Smooth muscle cell (in vitro differentiated cells): ENCODE data around the gene FANCD2. TPM values are rescaled to one million over a fixed set of nuclear protein-coding genes. Genes with fewer than 3 reads are reported as not detected.

ENCODE experiments used
- DNase-seq: peaks from one replicate; lab custom pipeline; 2025; ENCODE audit not compliant: unreplicated experiment; lab: John Stamatoyannopoulos, UW
- H2AFZ ChIP-seq: fragments of 200-600 bp; sonication (generic); 2 replicates; pipeline ENCODE4 v1.6.0; 2016; ENCODE audit warnings: antibody characterized with exemption, low read depth, mild to moderate bottlenecking
- H3F3A ChIP-seq: fragments of 200-600 bp; sonication (generic); 2 replicates; pipeline ENCODE4 v1.6.0; 2017; ENCODE audit warnings: antibody characterized with exemption, low read depth
- H3K27ac ChIP-seq: fragments of 200-600 bp; sonication (generic); 2 replicates; pipeline ENCODE4 v1.5.1; 2016; ENCODE audit warnings: low read depth, mild to moderate bottlenecking
- H3K27me3 ChIP-seq: fragments of 200-600 bp; sonication (generic); 2 replicates; pipeline ENCODE4 v1.6.1; 2016; ENCODE audit warnings: low read depth, mild to moderate bottlenecking
- H3K36me3 ChIP-seq: fragments of 200-600 bp; sonication (generic); 2 replicates; pipeline ENCODE4 v1.5.1; 2016; ENCODE audit warnings: low read depth
- H3K4me1 ChIP-seq: fragments of 200-600 bp; sonication (generic); 2 replicates; pipeline ENCODE4 v1.5.1; 2016; ENCODE audit warnings: low read depth
- H3K4me2 ChIP-seq: fragments of 200-600 bp; sonication (generic); 2 replicates; pipeline ENCODE4 v1.6.0; 2016; ENCODE audit warnings: mild to moderate bottlenecking
- H3K4me3 ChIP-seq: fragments of 200-600 bp; sonication (generic); 2 replicates; pipeline ENCODE4 v1.5.1; 2016; ENCODE audit warnings: mild to moderate bottlenecking
- H3K79me2 ChIP-seq: fragments of 200-600 bp; sonication (generic); 2 replicates; pipeline ENCODE4 v1.6.0; 2016; ENCODE audit warnings: low read depth, mild to moderate bottlenecking
- H3K9ac ChIP-seq: fragments of 200-600 bp; sonication (generic); 2 replicates; pipeline ENCODE4 v1.6.0; 2016; ENCODE audit warnings: low read depth
- H3K9me3 ChIP-seq: fragments of 200-600 bp; sonication (generic); replicated peaks from 2 replicates; pipeline ENCODE4 v1.5.1; 2016; ENCODE audit warnings: low read depth
- H4K20me1 ChIP-seq: fragments of 200-600 bp; sonication (generic); 2 replicates; pipeline ENCODE4 v1.6.0; 2016; ENCODE audit warnings: low read depth
- WGBS: methylation state at CpG from one replicate; pipeline ENCODE4 v1.1.7; 2016; ENCODE audit warnings: low lambda C conversion rate; 5-methylcytosine and 5-hydroxymethylcytosine counted together
- polyA plus RNA-seq: library from polyadenylated mRNA; unstranded; fragments of >200 nt; fragmentation: Nextera tagmentation; extraction: Ambion mirVana; gene quantifications from 2 replicates; pipeline ENCODE4 v1.2.1, GENCODE V29; 2016
- total RNA-seq: library from RNA; depleted of rRNA; stranded (reverse); fragments of >200 nt; gene quantifications from 2 replicates; pipeline ENCODE4 v1.2.3, GENCODE V29; 2014
- TF ChIP-seq, protein P1 (sequence below): fragments of 200-600 bp; sonication (generic); IDR thresholded peaks from 2 replicates; pipeline ENCODE4 v1.5.1; 2017; ENCODE audit warnings: borderline replicate concordance, mild to moderate bottlenecking, antibody characterized with exemption; ENCODE audit not compliant: insufficient read depth, poor library complexity, severe bottlenecking

The FANCD2 gene
- total and polyA plus RNA-seq, 2 experiments from 2014 or later = 4.4 to 7.6 TPM

DNA sequence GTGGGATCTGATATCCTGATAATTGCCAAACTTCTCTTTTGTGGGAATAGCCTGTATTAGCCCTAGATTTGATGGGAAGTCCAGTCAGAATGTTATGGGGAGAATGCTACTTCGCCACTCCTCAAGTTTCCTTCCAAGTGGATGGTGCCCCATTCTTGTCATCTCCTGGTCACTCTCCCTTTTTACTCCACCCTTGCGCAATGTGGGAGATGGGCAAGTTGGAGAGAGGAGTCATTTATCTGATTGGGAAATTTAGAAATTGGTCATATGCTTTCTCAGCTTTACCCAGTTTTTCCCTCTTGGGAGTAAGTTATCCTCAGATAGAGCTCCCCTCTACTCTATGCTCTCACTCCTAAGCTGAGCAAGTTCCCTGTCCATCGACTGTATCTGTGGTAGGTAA lies 67.4 kb downstream of the FANCD2 start:
- H3K79me2 ChIP-seq = no peaks in the 10 kb centered on the region
- no peak for DNase-seq
- H3K9ac ChIP-seq = no peak overlapping the region
- H3F3A ChIP-seq = no peaks in the 10 kb centered on the region
- TF ChIP-seq, protein P1, sequence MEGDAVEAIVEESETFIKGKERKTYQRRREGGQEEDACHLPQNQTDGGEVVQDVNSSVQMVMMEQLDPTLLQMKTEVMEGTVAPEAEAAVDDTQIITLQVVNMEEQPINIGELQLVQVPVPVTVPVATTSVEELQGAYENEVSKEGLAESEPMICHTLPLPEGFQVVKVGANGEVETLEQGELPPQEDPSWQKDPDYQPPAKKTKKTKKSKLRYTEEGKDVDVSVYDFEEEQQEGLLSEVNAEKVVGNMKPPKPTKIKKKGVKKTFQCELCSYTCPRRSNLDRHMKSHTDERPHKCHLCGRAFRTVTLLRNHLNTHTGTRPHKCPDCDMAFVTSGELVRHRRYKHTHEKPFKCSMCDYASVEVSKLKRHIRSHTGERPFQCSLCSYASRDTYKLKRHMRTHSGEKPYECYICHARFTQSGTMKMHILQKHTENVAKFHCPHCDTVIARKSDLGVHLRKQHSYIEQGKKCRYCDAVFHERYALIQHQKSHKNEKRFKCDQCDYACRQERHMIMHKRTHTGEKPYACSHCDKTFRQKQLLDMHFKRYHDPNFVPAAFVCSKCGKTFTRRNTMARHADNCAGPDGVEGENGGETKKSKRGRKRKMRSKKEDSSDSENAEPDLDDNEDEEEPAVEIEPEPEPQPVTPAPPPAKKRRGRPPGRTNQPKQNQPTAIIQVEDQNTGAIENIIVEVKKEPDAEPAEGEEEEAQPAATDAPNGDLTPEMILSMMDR = no peak
- no peak overlapping the region for H3K4me2 ChIP-seq
- no peaks in the 10 kb centered on the region for H3K9me3 ChIP-seq
- no peaks in the 10 kb centered on the region for H3K27me3 ChIP-seq
- H3K4me3 ChIP-seq = no peak overlapping the region
- H2AFZ ChIP-seq = no peak overlapping the region
- no peaks in the 10 kb centered on the region for H3K36me3 ChIP-seq
- 98% methylated on average over 3 of the region's 3 CpGs for WGBS
- H3K4me1 ChIP-seq = no peaks in the 10 kb centered on the region
- H3K27ac ChIP-seq = no peak overlapping the region
- H4K20me1 ChIP-seq = no peaks in the 10 kb centered on the region

DNA sequence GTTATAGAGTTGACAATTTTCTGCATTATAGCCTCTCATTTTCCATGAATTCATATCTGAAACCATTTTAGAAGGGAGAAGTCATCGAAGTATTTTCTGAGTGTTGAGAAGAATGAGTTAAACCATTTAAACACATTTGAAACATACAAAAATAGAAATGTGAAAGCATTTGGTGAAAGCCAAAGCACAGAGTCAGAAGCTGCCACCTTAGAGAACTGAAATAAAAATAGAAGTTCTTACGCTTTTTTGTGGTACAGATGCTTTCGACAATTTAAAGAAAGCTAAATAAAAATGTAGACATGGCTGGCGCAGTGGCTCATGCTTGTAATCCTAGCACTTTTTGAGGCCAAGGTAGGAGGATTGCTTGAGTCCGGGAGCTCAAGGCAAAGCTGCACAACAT lies 72.8 kb downstream of the FANCD2 start:
- Histone ChIP-seq H3K4me1 (no peaks in the 10 kb centered on the region), H3K9me3 (no peaks in the 10 kb centered on the region), H3K4me2 (no peak overlapping the region), H3K27ac (no peak overlapping the region), H3F3A (no peaks in the 10 kb centered on the region), H3K9ac (no peak overlapping the region), H3K36me3 (no peaks in the 10 kb centered on the region), H3K27me3 (no peaks in the 10 kb centered on the region), H2AFZ (no peak overlapping the region), H3K4me3 (no peak overlapping the region), H4K20me1 (no peaks in the 10 kb centered on the region), H3K79me2 (no peaks in the 10 kb centered on the region)
- no peak for DNase-seq
- WGBS = 97% methylated on average over 5 of the region's 5 CpGs
- TF ChIP-seq, protein P1 = no peak

DNA sequence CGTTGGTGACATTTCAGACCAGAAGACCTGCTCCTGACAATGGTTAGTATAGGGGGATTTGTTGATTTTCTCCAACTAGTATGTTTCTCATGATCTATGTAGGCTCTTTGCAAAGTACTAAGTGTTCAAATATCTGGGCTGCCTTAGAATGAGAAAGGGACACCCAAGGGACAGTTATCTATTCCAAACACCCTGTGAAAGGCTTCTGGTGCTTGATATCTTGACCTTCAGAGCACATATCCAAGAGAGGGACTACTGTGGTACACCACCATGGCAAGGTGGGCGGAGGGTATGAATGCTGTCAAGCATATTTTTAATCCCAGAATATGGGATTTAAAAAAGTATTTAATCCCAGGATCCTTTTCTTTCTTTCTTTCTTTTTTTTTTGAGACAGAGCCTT lies 80.7 kb downstream of the FANCD2 start:
- Histone ChIP-seq H3K4me2 (no peak overlapping the region), H3F3A (no peaks in the 10 kb centered on the region), H3K36me3 (no peaks in the 10 kb centered on the region), H3K9ac (no peak overlapping the region), H3K79me2 (no peaks in the 10 kb centered on the region), H3K4me1 (no peaks in the 10 kb centered on the region), H2AFZ (no peak overlapping the region), H3K9me3 (no peaks in the 10 kb centered on the region), H3K4me3 (no peak overlapping the region), H3K27me3 (no peaks in the 10 kb centered on the region), H3K27ac (no peak overlapping the region), H4K20me1 (no peaks in the 10 kb centered on the region)
- 91% methylated on average over 2 of the region's 2 CpGs for WGBS
- DNase-seq = no peak
- TF ChIP-seq, protein P1 = no peak

DNA sequence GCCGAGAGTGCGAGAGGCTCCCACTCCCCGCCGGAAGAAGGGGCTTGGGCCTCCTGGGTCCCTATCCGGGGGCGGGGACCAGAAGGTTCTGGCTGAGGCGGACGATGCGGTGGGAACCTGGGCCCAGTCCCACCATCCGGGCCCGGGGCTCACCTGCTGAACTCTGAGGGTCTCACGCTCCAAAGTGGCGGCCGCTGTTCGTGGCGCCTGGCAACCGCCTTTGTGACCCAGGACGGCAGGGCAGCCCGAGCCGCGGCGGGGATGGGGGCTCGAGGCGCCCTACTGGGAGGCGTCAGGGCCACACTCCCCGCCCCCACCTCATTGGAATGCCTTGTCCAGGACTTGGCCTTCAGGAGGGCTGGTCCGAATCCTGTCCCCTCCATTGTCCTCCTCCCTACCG lies 81.9 kb downstream of the FANCD2 start, which contains the start of gene FANCD2OS:
Gene FANCD2OS, minus strand, starts transcription at position 165 of the 400 bp plus-strand sequence. CDS start 3,481 bp downstream, outside the sequence.
- 95% methylated on average over 20 of the region's 28 CpGs for WGBS
- no peaks in the 10 kb centered on the region for H3K4me1 ChIP-seq
- TF ChIP-seq, protein P1 = no peak
- no peak within 1 kb of the TSS for H2AFZ ChIP-seq
- no peak within 1 kb of the TSS for H3K4me3 ChIP-seq
- no peaks in the 10 kb centered on the region for H3K36me3 ChIP-seq
- no peaks in the 10 kb centered on the region for H4K20me1 ChIP-seq
- H3K79me2 ChIP-seq = no peaks in the 10 kb centered on the region
- no peak within 1 kb of the TSS for H3K4me2 ChIP-seq
- H3F3A ChIP-seq = no peaks in the 10 kb centered on the region
- no peak within 1 kb of the TSS for H3K27ac ChIP-seq
- H3K9ac ChIP-seq = no peak within 1 kb of the TSS
- no peak for DNase-seq
- H3K9me3 ChIP-seq = no peaks in the 10 kb centered on the region
- no peaks in the 10 kb centered on the region for H3K27me3 ChIP-seq
